Activated gamma-delta T cell treated with anti-CD3 and anti-CD28 coated beads, Interleukin-2, amount 50 U/mL, for 16 hours (primary cell): ENCODE measurements around the gene SHLD2.
"Not testable (repeated sequence)": the region's sequence is repeated elsewhere in the genome, so short reads cannot be mapped to it uniquely, and the experiment has no call there.

ENCODE experiments used
- DNase-seq: peaks from one replicate; pipeline ENCODE4 v3.0.0-alpha.2; 2020; ENCODE audit warnings: low read depth

The SHLD2 gene

GRCh38 chr10:87145598-87145997 lies 50.6 kb downstream of the SHLD2 start:
- not testable (repeated sequence) for DNase-seq

GRCh38 chr10:87149020-87149609 lies 54.1 kb downstream of the SHLD2 start:
- not testable (repeated sequence) for DNase-seq

- not testable (repeated sequence) for DNase-seq
Measured at GRCh38 chr10:87151516-87151915, 56.5 kb downstream of the SHLD2 start.

GRCh38 chr10:87156841-87157240 lies 61.8 kb downstream of the SHLD2 start:
- DNase-seq, result not testable (repeated sequence)

- DNase-seq, result not testable (repeated sequence)
Measured at GRCh38 chr10:87157821-87158220, 62.8 kb downstream of the SHLD2 start.

GRCh38 chr10:87162703-87163293 lies 67.8 kb downstream of the SHLD2 start:
- not testable (repeated sequence) for DNase-seq

- DNase-seq, result not testable (repeated sequence)
Measured at GRCh38 chr10:87163414-87163813, 68.4 kb downstream of the SHLD2 start.

GRCh38 chr10:87169857-87170256 lies 74.9 kb downstream of the SHLD2 start:
- DNase-seq, result not testable (repeated sequence)

- not testable (repeated sequence) for DNase-seq
Measured at GRCh38 chr10:87170705-87171104, 75.7 kb downstream of the SHLD2 start.

GRCh38 chr10:87171670-87172069 lies 76.7 kb downstream of the SHLD2 start:
- DNase-seq, result not testable (repeated sequence)

GRCh38 chr10:87172178-87172577 lies 77.2 kb downstream of the SHLD2 start:
- not testable (repeated sequence) for DNase-seq

GRCh38 chr10:87177587-87177986 lies 82.6 kb downstream of the SHLD2 start:
- DNase-seq, result not testable (repeated sequence)

GRCh38 chr10:87184421-87184820 lies 89.4 kb downstream of the SHLD2 start:
- not testable (repeated sequence) for DNase-seq

- DNase-seq, result not testable (repeated sequence)
Measured at GRCh38 chr10:87186016-87186415, 91.0 kb downstream of the SHLD2 start.

GRCh38 chr10:87187573-87187972 lies 92.6 kb downstream of the SHLD2 start:
- DNase-seq, result not testable (repeated sequence)

GRCh38 chr10:87191841-87192240 lies 96.8 kb downstream of the SHLD2 start:
- not testable (repeated sequence) for DNase-seq

- DNase-seq, result not testable (repeated sequence)
Measured at GRCh38 chr10:87200924-87201323, 105.9 kb downstream of the SHLD2 start.

- not testable (repeated sequence) for DNase-seq
Measured at GRCh38 chr10:87204801-87205200, 109.8 kb downstream of the SHLD2 start.

- DNase-seq, result not testable (repeated sequence)
Measured at GRCh38 chr10:87206922-87207321, 111.9 kb downstream of the SHLD2 start.

- DNase-seq, result not testable (repeated sequence)
Measured at GRCh38 chr10:87210309-87210708, 115.3 kb downstream of the SHLD2 start.

- DNase-seq, result not testable (repeated sequence)
Measured at GRCh38 chr10:87211848-87212247, 116.8 kb downstream of the SHLD2 start.

GRCh38 chr10:87213150-87213765 lies 118.3 kb downstream of the SHLD2 start:
- not testable (repeated sequence) for DNase-seq

GRCh38 chr10:87213806-87214205 lies 118.8 kb downstream of the SHLD2 start:
- not testable (repeated sequence) for DNase-seq
